Stomach (tissue), 4 donors: Measurements from ENCODE around the gene GLRB.

Experiments
- CTCF ChIP-seq, 7 experiments: fragments of 450-650 bp in 4 of 7; fragments of 200-600 bp in 3 of 7; sonication (generic) in 3 of 7; IDR thresholded peaks; one replicate each; pipeline ENCODE4 v1.5.1; 2016 to 2019; ENCODE audit warnings: antibody characterized with exemption in 7 of 7, control low read depth in 2 of 7, mild to moderate bottlenecking in 1 of 7
- EP300 ChIP-seq: sonication (generic); formaldehyde crosslinking; IDR thresholded peaks from one replicate; pipeline ENCODE4 v1.6.1; 2017; ENCODE audit warnings: antibody characterized with exemption
- POLR2A ChIP-seq, 4 donors: fragments of 450-650 bp; IDR thresholded peaks; one replicate each; pipeline ENCODE4 v1.6.1; 2016; ENCODE audit warnings: antibody characterized with exemption in 4 of 4, control low read depth in 2 of 4, mild to moderate bottlenecking in 1 of 4, moderate library complexity in 1 of 4
- POLR2AphosphoS5 ChIP-seq, 3 donors: sonication (generic); formaldehyde crosslinking; IDR thresholded peaks; one replicate each; pipeline ENCODE4 v1.6.1; 2016; ENCODE audit warnings: antibody characterized with exemption in 3 of 3

- TF ChIP-seq CTCF (IDR thresholded peaks at IDR 0.05) (no peak), POLR2AphosphoS5 (IDR thresholded peaks at IDR 0.05) (no peak), POLR2A (IDR thresholded peaks at IDR 0.05) (no peak), EP300 (no peak)
Observed at GRCh38 chr4:157221426-157221894, 145.5 kb downstream of the GLRB start.
